Stimulated activated CD8-positive, alpha-beta memory T cell treated with anti-CD3 and anti-CD28 coated beads, Interleukin-2, amount 100 ng/mL, for 1 hour (primary cell): ENCODE data around the gene MBLAC2.
A peak's percentile ranks its signal among the peaks of the same experiment; 100 is the strongest.

Experiments used
- DNase-seq, 2 donors: peaks; one replicate each; pipeline ENCODE4 v3.0.0-alpha.2; 2020; ENCODE audit warnings: low read depth in 2 of 2

The MBLAC2 gene

GRCh38 chr5:90461288-90461687 lies 13.3 kb downstream of the MBLAC2 start:
- DNase-seq, result no peak

GRCh38 chr5:90446961-90447360 lies 27.6 kb downstream of the MBLAC2 start:
- no peak for DNase-seq

- DNase-seq, result no peak
These were observed 33.9 kb downstream of the MBLAC2 start for GRCh38 chr5:90440644-90441043.

GRCh38 chr5:90438100-90438499 lies 36.5 kb downstream of the MBLAC2 start:
- DNase-seq, result no peak

- no peak for DNase-seq
These were observed 36.9 kb downstream of the MBLAC2 start for GRCh38 chr5:90437663-90438062.

GRCh38 chr5:90434116-90434714 lies 40.4 kb downstream of the MBLAC2 start:
- peak; percentile 0 to 14 for DNase-seq

- no peak for DNase-seq
These were observed 50.3 kb downstream of the MBLAC2 start for GRCh38 chr5:90424245-90424644.

GRCh38 chr5:90421136-90421535 lies 53.4 kb downstream of the MBLAC2 start:
- DNase-seq, result no peak

- no peak for DNase-seq
These were observed 56.4 kb downstream of the MBLAC2 start for GRCh38 chr5:90418214-90418613.

GRCh38 chr5:90410178-90410762 lies 64.3 kb downstream of the MBLAC2 start:
- no peak for DNase-seq

- peak; percentile 72 to 80 for DNase-seq
These were observed 65.0 kb downstream of the MBLAC2 start, which contains the start of gene CETN3 for GRCh38 chr5:90409318-90410177. Gene CETN3, minus strand, starts transcription at chr5:90409756. Its CDS starts 95 bp downstream, at chr5:90409661.

GRCh38 chr5:90408571-90409317 lies 65.8 kb downstream of the MBLAC2 start:
- no peak for DNase-seq
